Heart right ventricle (tissue), 16 donors: Measurements from ENCODE around the gene CDC42EP5. TPM values are rescaled to one million over a fixed set of nuclear protein-coding genes. Genes with fewer than 3 reads are reported as not detected.
"Not testable (repeated sequence)": the region's sequence is repeated elsewhere in the genome, so short reads cannot be mapped to it uniquely, and the experiment has no call there.

Experiments used
- ATAC-seq, 8 donors: fragments of 200-7000 bp; cut with Tn5 transposase; one replicate each; pipeline ENCODE4 v1.9.1; 2020; ENCODE audit warnings: mild to moderate bottlenecking in 8 of 8, moderate library complexity in 8 of 8, moderate number of reproducible peaks in 1 of 8
- DNase-seq, 2 donors: peaks; one replicate each; pipeline ENCODE4 v3.0.0-alpha.2; 2020
- H3K27ac ChIP-seq, 10 donors: fragments of 200-600 bp; sonication (generic) in 2 of 10; one replicate each; pipeline versions ENCODE4 v1.5.0 to v1.8.0; 2020 to 2022; ENCODE audit warnings: mild to moderate bottlenecking in 3 of 10
- H3K27me3 ChIP-seq, 7 donors: fragments of 200-600 bp; one replicate each; pipeline ENCODE4 v1.8.0; 2021 to 2022; ENCODE audit warnings: mild to moderate bottlenecking in 2 of 7
- H3K36me3 ChIP-seq, 9 donors: fragments of 200-600 bp; sonication (generic) in 1 of 9; one replicate each; pipeline versions ENCODE4 v1.5.0 to v1.8.0; 2020 to 2022; ENCODE audit warnings: mild to moderate bottlenecking in 2 of 9
- H3K4me1 ChIP-seq, 9 donors: fragments of 200-600 bp; sonication (generic) in 1 of 9; one replicate each; pipeline versions ENCODE4 v1.5.0 to v1.8.0; 2020 to 2022; ENCODE audit warnings: mild to moderate bottlenecking in 4 of 9
- H3K4me3 ChIP-seq, 10 donors: fragments of 200-600 bp; sonication (generic) in 2 of 10; one replicate each; pipeline versions ENCODE4 v1.5.0 to v1.8.0; 2020 to 2022; ENCODE audit warnings: mild to moderate bottlenecking in 7 of 10, moderate library complexity in 2 of 10
- H3K9me3 ChIP-seq, 11 donors: fragments of 200-600 bp in 10 of 11; sonication (generic) in 2 of 11; one replicate each; pipeline versions ENCODE4 v1.5.0 to v1.8.0; 2013 to 2022; ENCODE audit warnings: mild to moderate bottlenecking in 2 of 11, control low read depth in 1 of 11, moderate library complexity in 1 of 11
- CTCF ChIP-seq, 9 donors: fragments of 200-600 bp; sonication (generic) in 2 of 9; IDR thresholded peaks; one replicate each; pipeline versions ENCODE4 v1.5.0 to v1.8.0; 2021 to 2022; ENCODE audit warnings: antibody characterized with exemption in 9 of 9, mild to moderate bottlenecking in 5 of 9, moderate library complexity in 1 of 9
- WGBS, 2 donors: extraction: QIAGEN DNeasy Blood & Tissue Kit; methylation state at CpG; one replicate each; pipeline ENCODE4 v1.1.7; 2013; ENCODE audit warnings: inconsistent platforms in 1 of 2; 5-methylcytosine and 5-hydroxymethylcytosine counted together
- intact Hi-C, 10 donors: fragments of 100-400 bp; cut with DNase I; formaldehyde crosslinking; loops; one replicate each; pipeline versions ENCODE4 v1.11.1 to v1.14.2; 2022
- polyA plus RNA-seq, 2 donors: library from polyadenylated mRNA; stranded (reverse); fragments of 200-250 nt; gene quantifications; one replicate each; pipeline ENCODE4 v1.2.3, GENCODE V29; 2013
- total RNA-seq, 10 donors: library from RNA; stranded (reverse); fragmentation: NEBNext Ultra II Directional in 3 of 10; extraction: Animal tissue kit (Norgen Biotek cat#: 25700) in 3 of 10; gene quantifications; one replicate each; pipeline versions ENCODE4 v1.2.1 to v1.2.4, GENCODE V29; 2021 to 2023
- donor health status: Arrhythmogenic right ventricular cardiomyopathy.
- donor health status: ischemic (EF 13 %, LVEDD 7.1; RV severe dilation, severe dysfunction).
- donor health status: healthy with polysubstance abuse.
- donor health status: DM: no; HTN: yes; CAD: no.
- donor health status: DM: no; HTN: no; CAD: no.
- donor health status: ischemic (EF 25% LVEDD 6.9; RV normal size, moderate dysfunction).
- donor health status: ischemic (EF 25% LVEDD 5.7; RV mildly dilated, moderate dysfunction).
- donor health status: healthy.
- donor health status: DM: yes; HTN: yes; CAD: no.
- donor health status: Ischemic cardiomyopathy.
- donor health status: ischemic (EF 35%, LVEDD 5.7; RV mildly dilated, moderate dysfunction).
- donor health status: nonischemic (EF 11% LVEDD 7.7; RV severe dilation, severe dysfunction).
- donor health status: DM: yes; HTN: yes; CAD: no.
- donor health status: PGD.
- donor health status: ischemic (EF 29% LVEDD 5.4; RV normal size, mild dysfunction).
- donor health status: nonischemic (EF 23%, LVEDD 6.1; RV moderate dilation, normal function).

CDC42EP5 gene
- total and polyA plus RNA-seq, 12 donors, result 5.3 to 22.8 (median 10.9) TPM

DNA sequence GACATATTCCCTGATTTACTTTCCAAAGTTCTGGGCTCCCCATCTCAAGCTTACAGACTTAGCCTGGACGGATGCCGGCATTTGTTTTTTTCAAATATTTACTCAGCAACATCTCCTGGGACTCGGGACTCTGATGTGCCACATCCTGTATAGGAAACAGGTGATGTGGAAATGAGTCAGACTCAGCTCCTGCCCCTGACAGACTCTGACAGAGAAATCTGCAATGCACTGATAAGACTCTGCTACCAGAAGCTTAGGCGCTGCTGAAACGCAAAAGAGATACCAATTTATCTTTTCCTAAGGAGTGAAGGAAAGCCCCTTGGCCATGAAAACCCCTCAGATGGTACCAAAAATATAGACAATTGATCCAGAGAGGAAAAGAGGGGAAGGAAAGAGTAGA, 45.7 kb upstream of the CDC42EP5 start:
- Histone ChIP-seq H3K36me3 (no peaks in the 10 kb centered on the region), H3K4me3 (no peak overlapping the region), H3K4me1 (peaks cover 0 to 19% (median 0%) of the 10 kb centered on the region in 9 donors), H3K27me3 (peaks cover 0 to 67% (median 13%) of the 10 kb centered on the region in 7 donors), H3K9me3 (no peaks in the 10 kb centered on the region), H3K27ac (peak overlapping the region in 1 of 10 donors; percentile 12)
- no peak for TF ChIP-seq CTCF (IDR thresholded peaks at IDR 0.05)
- peak in 4 of 8 donors; percentile 29 to 75 (median 56) for ATAC-seq
- peak in 1 of 2 donors; percentile 8 for DNase-seq
- WGBS, 2 donors, result 35 to 52% methylated on average over 5 of the region's 5 CpGs
- intact Hi-C loops, result no loop called here

- 1% methylated on average over 4 of the region's 4 CpGs for WGBS, 2 donors
- no peak for TF ChIP-seq CTCF (IDR thresholded peaks at IDR 0.05)
- Histone ChIP-seq H3K27ac (no peak overlapping the region), H3K4me3 (no peak overlapping the region), H3K9me3 (no peaks in the 10 kb centered on the region), H3K36me3 (no peaks in the 10 kb centered on the region), H3K27me3 (peaks cover 0 to 74% (median 13%) of the 10 kb centered on the region in 7 donors), H3K4me1 (peaks cover 0 to 12% (median 0%) of the 10 kb centered on the region in 9 donors)
- ATAC-seq (peak in 4 of 8 donors; percentile 41 to 55 (median 49)), DNase-seq (peak; percentile 46 to 48)
- intact Hi-C loops, result no loop called here
These were observed 44.4 kb upstream of the CDC42EP5 start for GRCh38 chr19:54517483-54517882.

GRCh38 chr19:54515156-54515555, 42.1 kb upstream of the CDC42EP5 start:
- ATAC-seq (no peak), DNase-seq (no peak)
- Histone ChIP-seq H3K4me3 (no peak overlapping the region), H3K4me1 (no peaks in the 10 kb centered on the region), H3K9me3 (no peaks in the 10 kb centered on the region), H3K27me3 (peaks cover 0 to 52% (median 10%) of the 10 kb centered on the region in 7 donors), H3K27ac (no peak overlapping the region), H3K36me3 (no peaks in the 10 kb centered on the region)
- 36 to 45% methylated on average over 3 of the region's 3 CpGs for WGBS, 2 donors
- intact Hi-C loops, result no loop called here
- no peak for TF ChIP-seq CTCF (IDR thresholded peaks at IDR 0.05)

DNA sequence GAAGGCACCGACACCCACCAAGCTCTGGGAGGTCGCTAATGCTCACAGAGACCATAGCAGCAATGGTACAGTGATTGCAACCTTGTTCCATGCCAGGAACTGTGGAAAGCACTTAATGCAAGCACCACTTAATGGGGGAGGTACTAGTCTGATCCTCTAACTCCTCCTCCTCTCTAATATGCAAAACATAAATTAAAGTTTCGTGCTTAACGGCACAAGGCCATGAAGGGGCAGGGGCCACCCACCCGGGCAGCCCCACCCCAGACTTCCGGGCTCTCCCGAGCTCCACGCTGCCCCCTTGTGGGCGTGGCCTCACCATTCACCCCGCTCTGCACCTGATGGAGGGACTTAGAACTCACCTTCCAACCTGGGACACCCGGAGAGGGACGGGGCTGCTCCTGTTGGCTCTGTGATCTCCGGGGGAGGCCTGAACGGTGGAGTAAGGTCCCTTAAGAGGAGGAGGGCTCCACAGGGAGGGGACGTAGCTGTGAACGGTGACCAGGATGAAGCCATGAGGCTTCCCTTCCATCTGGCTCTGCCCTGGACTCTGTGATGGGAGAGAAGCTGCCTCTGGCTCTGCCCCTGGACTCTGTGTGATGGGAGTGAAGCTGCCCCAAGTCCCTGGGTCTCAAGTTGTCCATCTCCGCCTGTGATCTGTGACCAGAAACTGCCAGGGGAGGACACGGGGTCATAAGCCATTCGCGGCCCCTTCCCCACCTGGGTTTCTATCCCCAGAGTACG, 36.3 kb upstream of the CDC42EP5 start:
- H3K4me3 ChIP-seq, H3K9me3 ChIP-seq, H3K36me3 ChIP-seq, H3K27ac ChIP-seq, DNase-seq, H3K4me1 ChIP-seq, intact Hi-C loops: not testable (repeated sequence)
- ATAC-seq, result peak in 2 of 8 donors; percentile 14 to 18
- H3K27me3 ChIP-seq, result peaks cover 0 to 51% (median 14%) of the 10 kb centered on the region in 7 donors
- WGBS, 2 donors, result 65 to 69% methylated on average over 8 of the region's 21 CpGs

DNA sequence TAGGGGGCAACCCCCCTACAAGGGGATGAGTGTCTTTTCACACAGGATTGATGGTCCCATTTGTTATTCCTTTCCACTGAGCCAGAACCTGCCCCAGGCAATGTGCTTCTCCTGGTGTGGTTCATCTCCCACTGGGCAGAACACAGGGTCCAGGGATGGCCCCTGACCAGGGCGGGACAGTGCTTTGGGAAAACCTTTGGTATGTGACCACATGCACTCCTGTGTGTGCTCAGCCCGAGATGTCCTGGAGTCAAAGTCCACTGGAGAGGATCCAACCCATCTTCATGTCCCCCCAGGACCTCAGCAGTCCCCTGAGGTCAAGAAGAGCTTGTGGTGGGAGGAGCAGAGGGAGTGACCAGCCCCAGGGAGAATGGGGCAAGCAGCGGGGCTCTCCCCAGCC, 35.4 kb upstream of the CDC42EP5 start:
- intact Hi-C loops, DNase-seq, H3K36me3 ChIP-seq, H3K4me3 ChIP-seq, H3K27ac ChIP-seq, H3K9me3 ChIP-seq, H3K4me1 ChIP-seq: not testable (repeated sequence)
- peaks cover 0 to 45% (median 16%) of the 10 kb centered on the region in 7 donors for H3K27me3 ChIP-seq
- ATAC-seq, result peak in 1 of 8 donors; percentile 55
- WGBS, 2 donors, result 49 to 82% methylated on average over 2 of the region's 3 CpGs
